ENCODE results near the gene HMCN2.

DNA sequence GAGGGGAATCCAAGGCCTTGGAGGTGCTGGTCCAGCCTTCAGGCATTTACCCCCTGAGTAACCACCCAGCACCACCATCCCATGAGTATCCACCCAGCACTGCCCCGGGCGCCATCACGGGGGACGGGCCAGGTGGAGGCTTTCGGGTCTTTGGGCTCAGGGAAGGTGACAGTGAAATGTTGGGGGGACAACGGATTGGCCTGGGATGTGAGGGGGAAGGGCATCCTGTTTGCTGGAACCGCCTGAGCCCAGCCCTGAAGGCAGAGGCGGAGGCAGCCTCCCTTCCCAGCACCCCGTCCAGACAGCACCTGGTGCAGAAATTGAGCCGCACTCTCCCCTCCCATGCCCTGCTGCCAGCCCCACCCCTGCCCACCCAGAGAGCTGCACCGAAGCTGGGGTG lies 196.2 kb downstream of the HMCN2 start:
- TF ChIP-seq, protein P1, sequence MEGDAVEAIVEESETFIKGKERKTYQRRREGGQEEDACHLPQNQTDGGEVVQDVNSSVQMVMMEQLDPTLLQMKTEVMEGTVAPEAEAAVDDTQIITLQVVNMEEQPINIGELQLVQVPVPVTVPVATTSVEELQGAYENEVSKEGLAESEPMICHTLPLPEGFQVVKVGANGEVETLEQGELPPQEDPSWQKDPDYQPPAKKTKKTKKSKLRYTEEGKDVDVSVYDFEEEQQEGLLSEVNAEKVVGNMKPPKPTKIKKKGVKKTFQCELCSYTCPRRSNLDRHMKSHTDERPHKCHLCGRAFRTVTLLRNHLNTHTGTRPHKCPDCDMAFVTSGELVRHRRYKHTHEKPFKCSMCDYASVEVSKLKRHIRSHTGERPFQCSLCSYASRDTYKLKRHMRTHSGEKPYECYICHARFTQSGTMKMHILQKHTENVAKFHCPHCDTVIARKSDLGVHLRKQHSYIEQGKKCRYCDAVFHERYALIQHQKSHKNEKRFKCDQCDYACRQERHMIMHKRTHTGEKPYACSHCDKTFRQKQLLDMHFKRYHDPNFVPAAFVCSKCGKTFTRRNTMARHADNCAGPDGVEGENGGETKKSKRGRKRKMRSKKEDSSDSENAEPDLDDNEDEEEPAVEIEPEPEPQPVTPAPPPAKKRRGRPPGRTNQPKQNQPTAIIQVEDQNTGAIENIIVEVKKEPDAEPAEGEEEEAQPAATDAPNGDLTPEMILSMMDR (IDR thresholded peaks at IDR 0.05; ENCODE audit: low read length), result no peak
- no peak for TF ChIP-seq EZH2phosphoT487 (IDR thresholded peaks at IDR 0.05; ENCODE audit: low read length)
